WERI-Rb-1 (cell line): ENCODE data around the gene BGN.

ENCODE experiments used
- DNase-seq: peaks from one replicate; pipeline ENCODE4 v3.0.0-alpha.2; 2020
- H3K27ac ChIP-seq: fragments of 250-450 bp; sonication (Bioruptor Pico); 2 replicates; pipeline ENCODE4 v1.5.1; 2020; ENCODE audit warnings: mild to moderate bottlenecking, moderate library complexity
- H3K27me3 ChIP-seq: fragments of 250-450 bp; sonication (Bioruptor Pico); 2 replicates; pipeline ENCODE4 v1.5.1; 2021; ENCODE audit warnings: mild to moderate bottlenecking, low read depth, moderate library complexity; ENCODE audit not compliant: insufficient read depth, severe bottlenecking
- H3K36me3 ChIP-seq: fragments of 250-450 bp; sonication (Bioruptor Pico); 2 replicates; pipeline ENCODE4 v1.5.1; 2020; ENCODE audit warnings: mild to moderate bottlenecking, moderate library complexity
- H3K4me3 ChIP-seq: 2 replicates; pipeline ENCODE4 v1.5.1; 2011; ENCODE audit warnings: low read depth, mild to moderate bottlenecking, control low read depth, low read length
- H3K9me3 ChIP-seq: fragments of 250-450 bp; sonication (Bioruptor Pico); 2 replicates; pipeline ENCODE4 v1.5.1; 2021; ENCODE audit warnings: mild to moderate bottlenecking, moderate library complexity; ENCODE audit not compliant: severe bottlenecking
- TF ChIP-seq, protein P1 (sequence below): IDR thresholded peaks from 2 replicates; pipeline ENCODE4 v1.5.1; 2011; ENCODE audit warnings: low read depth, mild to moderate bottlenecking, control low read depth, inconsistent platforms, low read length

Gene BGN

GRCh38 chrX:153557618-153558355, 63.0 kb downstream of the BGN start:
- Histone ChIP-seq H3K27me3 (peaks cover 19% of the 10 kb centered on the region), H3K9me3 (no peaks in the 10 kb centered on the region), H3K36me3 (peaks cover 68% of the 10 kb centered on the region), H3K27ac (peak overlapping the region; percentile 92), H3K4me3 (no peak overlapping the region)
- TF ChIP-seq, protein P1, sequence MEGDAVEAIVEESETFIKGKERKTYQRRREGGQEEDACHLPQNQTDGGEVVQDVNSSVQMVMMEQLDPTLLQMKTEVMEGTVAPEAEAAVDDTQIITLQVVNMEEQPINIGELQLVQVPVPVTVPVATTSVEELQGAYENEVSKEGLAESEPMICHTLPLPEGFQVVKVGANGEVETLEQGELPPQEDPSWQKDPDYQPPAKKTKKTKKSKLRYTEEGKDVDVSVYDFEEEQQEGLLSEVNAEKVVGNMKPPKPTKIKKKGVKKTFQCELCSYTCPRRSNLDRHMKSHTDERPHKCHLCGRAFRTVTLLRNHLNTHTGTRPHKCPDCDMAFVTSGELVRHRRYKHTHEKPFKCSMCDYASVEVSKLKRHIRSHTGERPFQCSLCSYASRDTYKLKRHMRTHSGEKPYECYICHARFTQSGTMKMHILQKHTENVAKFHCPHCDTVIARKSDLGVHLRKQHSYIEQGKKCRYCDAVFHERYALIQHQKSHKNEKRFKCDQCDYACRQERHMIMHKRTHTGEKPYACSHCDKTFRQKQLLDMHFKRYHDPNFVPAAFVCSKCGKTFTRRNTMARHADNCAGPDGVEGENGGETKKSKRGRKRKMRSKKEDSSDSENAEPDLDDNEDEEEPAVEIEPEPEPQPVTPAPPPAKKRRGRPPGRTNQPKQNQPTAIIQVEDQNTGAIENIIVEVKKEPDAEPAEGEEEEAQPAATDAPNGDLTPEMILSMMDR = 0 out of 2 replicates have a peak, but pooled peaks have one; percentile 14
- peak; percentile 63 for DNase-seq
